Measurements from ENCODE around the gene AMACR.
"Not testable (repeated sequence)": the region's sequence is repeated elsewhere in the genome, so short reads cannot be mapped to it uniquely, and the experiment has no call there.

The AMACR gene

GRCh38 chr5:34035756-34036155 lies 27.9 kb upstream of the AMACR start:
- Histone ChIP-seq H3K4me3 (ENCODE audit: low read depth, low read length) (no peak overlapping the region), H3K9ac (ENCODE audit: low read depth, low read length) (no peak overlapping the region), H3K27me3 (ENCODE audit: control insufficient read depth, insufficient read depth, low read length) (no peaks in the 10 kb centered on the region), H3K36me3 (ENCODE audit: control insufficient read depth, insufficient read depth, low read length) (no peaks in the 10 kb centered on the region), H3K27ac (ENCODE audit: low read depth, low read length) (no peak overlapping the region), H3K4me1 (ENCODE audit: control insufficient read depth, insufficient read depth, low read length) (peaks cover 10% of the 10 kb centered on the region; the same call in 1 of the 2 replicates), H3K9me3 (ENCODE audit: control insufficient read depth, insufficient read depth, low read length) (no peaks in the 10 kb centered on the region)

GRCh38 chr5:34034534-34035327 lies 26.9 kb upstream of the AMACR start:
- no peaks in the 10 kb centered on the region for H3K36me3 ChIP-seq (ENCODE audit: control insufficient read depth, insufficient read depth, low read length)
- H3K27ac ChIP-seq (ENCODE audit: low read depth, low read length): no peak overlapping the region
- no peak overlapping the region for H3K9ac ChIP-seq (ENCODE audit: low read depth, low read length)
- H3K9me3 ChIP-seq (ENCODE audit: control insufficient read depth, insufficient read depth, low read length): no peaks in the 10 kb centered on the region
- H3K4me3 ChIP-seq (ENCODE audit: low read depth, low read length): no peak overlapping the region
- no peaks in the 10 kb centered on the region for H3K27me3 ChIP-seq (ENCODE audit: control insufficient read depth, insufficient read depth, low read length)
- peaks cover 10% of the 10 kb centered on the region; the same call in 1 of the 2 replicates for H3K4me1 ChIP-seq (ENCODE audit: control insufficient read depth, insufficient read depth, low read length)

- H3K27ac ChIP-seq (ENCODE audit: low read depth, low read length): no peak overlapping the region
- no peaks in the 10 kb centered on the region for H3K36me3 ChIP-seq (ENCODE audit: control insufficient read depth, insufficient read depth, low read length)
- H3K9ac ChIP-seq (ENCODE audit: low read depth, low read length): no peak overlapping the region
- H3K4me3 ChIP-seq (ENCODE audit: low read depth, low read length): no peak overlapping the region
- no peaks in the 10 kb centered on the region for H3K9me3 ChIP-seq (ENCODE audit: control insufficient read depth, insufficient read depth, low read length)
- H3K27me3 ChIP-seq (ENCODE audit: control insufficient read depth, insufficient read depth, low read length): no peaks in the 10 kb centered on the region
- H3K4me1 ChIP-seq (ENCODE audit: control insufficient read depth, insufficient read depth, low read length): no peaks in the 10 kb centered on the region
These were observed 24.1 kb upstream of the AMACR start for GRCh38 chr5:34031966-34032365.

DNA sequence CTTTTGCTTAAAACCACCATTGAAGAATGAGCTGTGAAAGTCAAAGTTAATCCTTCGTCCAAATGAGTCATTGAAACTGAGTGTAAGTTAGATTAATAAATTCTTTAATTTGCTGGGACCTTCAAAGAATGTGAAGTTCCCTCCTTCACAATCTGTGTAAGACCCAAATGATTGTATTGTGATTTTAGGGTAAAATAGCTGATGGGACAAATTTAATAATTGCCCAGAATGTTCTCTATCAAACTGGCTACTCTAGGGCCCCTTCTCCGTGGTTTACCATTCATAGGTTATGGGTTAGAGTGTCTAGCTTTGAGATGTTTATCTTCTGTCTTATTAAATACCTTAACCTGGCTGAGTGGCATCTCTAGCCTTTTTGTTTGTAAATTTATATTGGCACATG lies 23.3 kb upstream of the AMACR start:
- Histone ChIP-seq H3K27ac (ENCODE audit: low read depth, low read length) (no peak overlapping the region), H3K27me3 (ENCODE audit: control insufficient read depth, insufficient read depth, low read length) (no peaks in the 10 kb centered on the region), H3K9me3 (ENCODE audit: control insufficient read depth, insufficient read depth, low read length) (no peaks in the 10 kb centered on the region), H3K4me3 (ENCODE audit: low read depth, low read length) (no peak overlapping the region), H3K4me1 (ENCODE audit: control insufficient read depth, insufficient read depth, low read length) (no peaks in the 10 kb centered on the region), H3K9ac (ENCODE audit: low read depth, low read length) (no peak overlapping the region), H3K36me3 (ENCODE audit: control insufficient read depth, insufficient read depth, low read length) (no peaks in the 10 kb centered on the region)

DNA sequence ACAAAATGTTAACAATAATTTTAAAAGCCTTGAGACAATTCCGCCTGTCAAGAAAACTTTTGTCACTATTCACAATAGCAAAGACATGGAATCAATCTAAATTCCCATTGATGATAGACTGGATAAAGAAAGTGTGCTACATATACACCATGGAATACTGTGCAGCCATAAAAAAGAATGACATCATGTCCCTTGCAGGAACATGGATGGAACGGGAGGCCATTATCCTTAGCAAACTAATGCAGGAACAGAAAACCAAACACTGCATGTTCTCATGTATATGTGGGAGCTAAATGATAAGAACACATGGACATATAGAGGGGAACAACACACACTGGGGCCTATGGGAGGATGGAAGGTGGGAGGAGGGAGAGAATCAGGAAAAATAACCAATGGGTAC lies 22.7 kb upstream of the AMACR start:
- H3K4me3 ChIP-seq (ENCODE audit: low read depth, low read length); H3K4me1 ChIP-seq (ENCODE audit: control insufficient read depth, insufficient read depth, low read length); H3K27ac ChIP-seq (ENCODE audit: low read depth, low read length); H3K27me3 ChIP-seq (ENCODE audit: control insufficient read depth, insufficient read depth, low read length); H3K36me3 ChIP-seq (ENCODE audit: control insufficient read depth, insufficient read depth, low read length); H3K9ac ChIP-seq (ENCODE audit: low read depth, low read length); H3K9me3 ChIP-seq (ENCODE audit: control insufficient read depth, insufficient read depth, low read length): not testable (repeated sequence)

DNA sequence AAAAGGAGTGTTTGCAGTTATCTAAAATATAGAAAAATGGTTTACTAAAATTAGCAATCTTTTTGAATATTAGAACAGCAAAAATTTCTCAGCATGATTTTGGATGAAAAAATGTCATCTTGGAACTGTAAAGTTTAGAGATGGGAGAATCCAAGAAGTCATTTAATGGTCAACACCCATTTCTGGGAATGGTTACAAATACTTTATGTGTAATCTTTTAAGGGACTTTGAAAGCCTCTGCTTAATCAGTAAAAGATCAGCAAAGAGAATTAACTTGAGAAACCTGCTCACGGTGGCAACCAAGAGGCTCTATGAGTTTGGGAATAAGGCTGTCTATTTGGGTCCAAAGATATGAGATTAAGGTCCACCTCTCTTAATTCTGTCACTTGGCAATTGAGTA lies 22.2 kb upstream of the AMACR start:
- H3K36me3 ChIP-seq (ENCODE audit: control insufficient read depth, insufficient read depth, low read length): no peaks in the 10 kb centered on the region
- no peak overlapping the region for H3K4me3 ChIP-seq (ENCODE audit: low read depth, low read length)
- H3K27me3 ChIP-seq (ENCODE audit: control insufficient read depth, insufficient read depth, low read length): no peaks in the 10 kb centered on the region
- H3K9me3 ChIP-seq (ENCODE audit: control insufficient read depth, insufficient read depth, low read length): no peaks in the 10 kb centered on the region
- H3K9ac ChIP-seq (ENCODE audit: low read depth, low read length): no peak overlapping the region
- H3K4me1 ChIP-seq (ENCODE audit: control insufficient read depth, insufficient read depth, low read length): no peaks in the 10 kb centered on the region
- no peak overlapping the region for H3K27ac ChIP-seq (ENCODE audit: low read depth, low read length)

- Histone ChIP-seq H3K27me3 (ENCODE audit: control insufficient read depth, insufficient read depth, low read length) (no peaks in the 10 kb centered on the region), H3K4me1 (ENCODE audit: control insufficient read depth, insufficient read depth, low read length) (no peaks in the 10 kb centered on the region), H3K9me3 (ENCODE audit: control insufficient read depth, insufficient read depth, low read length) (no peaks in the 10 kb centered on the region), H3K4me3 (ENCODE audit: low read depth, low read length) (no peak overlapping the region), H3K36me3 (ENCODE audit: control insufficient read depth, insufficient read depth, low read length) (no peaks in the 10 kb centered on the region), H3K9ac (ENCODE audit: low read depth, low read length) (no peak overlapping the region), H3K27ac (ENCODE audit: low read depth, low read length) (no peak overlapping the region)
These were observed 20.5 kb upstream of the AMACR start for GRCh38 chr5:34028349-34028748.

- Histone ChIP-seq H3K36me3 (ENCODE audit: control insufficient read depth, insufficient read depth, low read length) (no peaks in the 10 kb centered on the region), H3K4me1 (ENCODE audit: control insufficient read depth, insufficient read depth, low read length) (no peaks in the 10 kb centered on the region), H3K9ac (ENCODE audit: low read depth, low read length) (no peak overlapping the region), H3K27me3 (ENCODE audit: control insufficient read depth, insufficient read depth, low read length) (no peaks in the 10 kb centered on the region), H3K4me3 (ENCODE audit: low read depth, low read length) (no peak overlapping the region), H3K9me3 (ENCODE audit: control insufficient read depth, insufficient read depth, low read length) (no peaks in the 10 kb centered on the region), H3K27ac (ENCODE audit: low read depth, low read length) (no peak overlapping the region)
These were observed 18.4 kb upstream of the AMACR start for GRCh38 chr5:34026089-34026761.

GRCh38 chr5:34022121-34022705 lies 14.4 kb upstream of the AMACR start:
- Histone ChIP-seq H3K27me3 (ENCODE audit: control insufficient read depth, insufficient read depth, low read length) (no peaks in the 10 kb centered on the region), H3K27ac (ENCODE audit: low read depth, low read length) (no peak overlapping the region), H3K9ac (ENCODE audit: low read depth, low read length) (no peak overlapping the region), H3K4me1 (ENCODE audit: control insufficient read depth, insufficient read depth, low read length) (no peaks in the 10 kb centered on the region), H3K9me3 (ENCODE audit: control insufficient read depth, insufficient read depth, low read length) (no peaks in the 10 kb centered on the region), H3K36me3 (ENCODE audit: control insufficient read depth, insufficient read depth, low read length) (no peaks in the 10 kb centered on the region), H3K4me3 (ENCODE audit: low read depth, low read length) (no peak overlapping the region)

- no peaks in the 10 kb centered on the region for H3K4me1 ChIP-seq (ENCODE audit: control insufficient read depth, insufficient read depth, low read length)
- H3K4me3 ChIP-seq (ENCODE audit: low read depth, low read length): no peak overlapping the region
- H3K36me3 ChIP-seq (ENCODE audit: control insufficient read depth, insufficient read depth, low read length): no peaks in the 10 kb centered on the region
- H3K9ac ChIP-seq (ENCODE audit: low read depth, low read length): no peak overlapping the region
- H3K9me3 ChIP-seq (ENCODE audit: control insufficient read depth, insufficient read depth, low read length): no peaks in the 10 kb centered on the region
- no peaks in the 10 kb centered on the region for H3K27me3 ChIP-seq (ENCODE audit: control insufficient read depth, insufficient read depth, low read length)
- no peak overlapping the region for H3K27ac ChIP-seq (ENCODE audit: low read depth, low read length)
These were observed 13.5 kb upstream of the AMACR start for GRCh38 chr5:34021334-34021733.

DNA sequence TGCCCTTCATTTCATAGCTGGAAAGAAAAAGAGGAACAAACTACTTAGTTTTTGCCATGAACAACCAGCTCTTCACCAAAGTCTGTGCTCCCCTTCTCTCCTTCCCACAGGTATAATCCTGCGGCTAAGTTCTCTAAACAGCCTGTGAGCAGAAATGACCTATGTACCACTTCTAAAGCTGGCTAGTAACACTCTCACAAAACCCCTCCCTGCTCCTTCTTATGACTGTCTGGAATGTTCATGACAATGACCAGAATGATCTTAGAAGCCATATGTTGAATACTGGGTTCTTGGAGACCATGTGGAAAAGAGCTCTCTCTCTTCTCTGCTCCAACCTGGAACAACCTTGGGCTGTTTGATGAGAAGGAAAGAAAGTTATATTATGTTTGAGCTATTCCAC lies 12.9 kb upstream of the AMACR start:
- H3K27me3 ChIP-seq (ENCODE audit: control insufficient read depth, insufficient read depth, low read length): no peaks in the 10 kb centered on the region
- no peaks in the 10 kb centered on the region for H3K36me3 ChIP-seq (ENCODE audit: control insufficient read depth, insufficient read depth, low read length)
- no peak overlapping the region for H3K9ac ChIP-seq (ENCODE audit: low read depth, low read length)
- H3K9me3 ChIP-seq (ENCODE audit: control insufficient read depth, insufficient read depth, low read length): no peaks in the 10 kb centered on the region
- no peak overlapping the region for H3K27ac ChIP-seq (ENCODE audit: low read depth, low read length)
- no peak overlapping the region for H3K4me3 ChIP-seq (ENCODE audit: low read depth, low read length)
- no peaks in the 10 kb centered on the region for H3K4me1 ChIP-seq (ENCODE audit: control insufficient read depth, insufficient read depth, low read length)

All from HUES48 (cell line).